K562 (cell line): Measurements from ENCODE around the gene GDF7.

Experiments
- ARID4B ChIP-seq: sonication (generic); formaldehyde crosslinking; IDR thresholded peaks from 2 replicates; pipeline ENCODE4 v1.8.0; 2022; ENCODE audit warnings: mild to moderate bottlenecking, missing genetic modification reagents
- CTCF ChIP-seq, 3 experiments: IDR thresholded peaks in 2 of 3; conservative IDR thresholded peaks in 1 of 3; 2 replicates each; pipeline ENCODE4 v1.5.1; 2011 to 2012; ENCODE audit warnings: low read length in 3 of 3, mild to moderate bottlenecking in 3 of 3, control low read depth in 2 of 3, improper control_type of control experiment in 1 of 3, inconsistent platforms in 1 of 3, low read depth in 1 of 3, mixed read lengths in 1 of 3, moderate library complexity in 1 of 3; ENCODE audit not compliant: insufficient read depth in 2 of 3
- EGR1 ChIP-seq: fragments of 450-650 bp; conservative IDR thresholded peaks from 2 replicates; pipeline ENCODE4 v1.6.1; 2017; ENCODE audit warnings: mild to moderate bottlenecking
- EP300 ChIP-seq: IDR thresholded peaks from 2 replicates; pipeline ENCODE4 v1.6.1; 2012; ENCODE audit warnings: low read length, improper control_type of control experiment
- ESRRA ChIP-seq: fragments of 450-650 bp; IDR thresholded peaks from 2 replicates; pipeline ENCODE4 v1.6.1; 2014; ENCODE audit warnings: low read depth, mild to moderate bottlenecking, moderate library complexity, borderline replicate concordance
- HDAC2 ChIP-seq: fragments of 450-650 bp; IDR thresholded peaks from 2 replicates; pipeline ENCODE4 v1.6.1; 2016; ENCODE audit warnings: mild to moderate bottlenecking
- IRF1 ChIP-seq: sonication (generic); formaldehyde crosslinking; IDR thresholded peaks from 2 replicates; pipeline ENCODE4 v1.8.0; 2022; ENCODE audit warnings: missing genetic modification reagents, mild to moderate bottlenecking, borderline replicate concordance
- KLF1 ChIP-seq: fragments of 450-650 bp; IDR thresholded peaks from 2 replicates; pipeline ENCODE4 v1.6.1; 2016; ENCODE audit warnings: missing genetic modification characterization, missing compliant biosample characterization
- NFXL1 ChIP-seq: fragments of 450-650 bp; formaldehyde crosslinking; IDR thresholded peaks from 2 replicates; pipeline ENCODE4 v1.4.0; 2021; ENCODE audit warnings: mild to moderate bottlenecking
- NR2C2 ChIP-seq, 2 experiments: fragments of 200-800 bp in 1 of 2; sonication (Bioruptor generic) in 1 of 2; sonication (generic) in 1 of 2; formaldehyde crosslinking in 1 of 2; IDR thresholded peaks; 2 replicates each; pipeline versions ENCODE4 v1.6.1 to v1.8.0; 2016 to 2022; ENCODE audit warnings: mild to moderate bottlenecking in 1 of 2, missing compliant biosample characterization in 1 of 2, missing genetic modification characterization in 1 of 2, missing genetic modification reagents in 1 of 2
- PRPF4 ChIP-seq: fragments of 200-400 bp; formaldehyde crosslinking; IDR thresholded peaks from one replicate; pipeline ENCODE4 v1.6.1; 2017; ENCODE audit warnings: low read length, low read depth, mild to moderate bottlenecking; ENCODE audit not compliant: insufficient read depth, poor library complexity, severe bottlenecking

- no peak for TF ChIP-seq IRF1 (CRISPR knock-in tag)
- TF ChIP-seq CTCF (IDR thresholded peaks at IDR 0.05 in 2 of 3, conservative IDR thresholded peaks at IDR 0.05 in 1 of 3; ENCODE audit: insufficient read depth in 2 of 3, low read depth in 1 of 3, low read length in 3 of 3): no peak
- TF ChIP-seq ESRRA: no peak
- no peak for TF ChIP-seq HDAC2
- no peak for TF ChIP-seq EGR1
- TF ChIP-seq KLF1: no peak
- TF ChIP-seq ARID4B (CRISPR knock-in tag): no peak
- no peak for TF ChIP-seq NR2C2 (CRISPR knock-in tag; IDR thresholded peaks at IDR 0.05)
- TF ChIP-seq NR2C2 (tag; IDR thresholded peaks at IDR 0.05): no peak
- TF ChIP-seq EP300: no peak
- TF ChIP-seq PRPF4: no peak
- TF ChIP-seq NFXL1 (CRISPR knock-in tag): no peak
Observed at GRCh38 chr2:20717641-20718040, 50.7 kb downstream of the GDF7 start.
